GM19438 (cell line): Measurements from ENCODE around the gene SBNO2.
"Not testable (repeated sequence)": the region's sequence is repeated elsewhere in the genome, so short reads cannot be mapped to it uniquely, and the experiment has no call there.

Experiments
- ATAC-seq: cut with Tn5 transposase; IDR thresholded peaks from one replicate; pipeline ENCODE4 v1.9.1; 2021; ENCODE audit warnings: low read depth; ENCODE audit not compliant: unreplicated experiment

Gene SBNO2

DNA sequence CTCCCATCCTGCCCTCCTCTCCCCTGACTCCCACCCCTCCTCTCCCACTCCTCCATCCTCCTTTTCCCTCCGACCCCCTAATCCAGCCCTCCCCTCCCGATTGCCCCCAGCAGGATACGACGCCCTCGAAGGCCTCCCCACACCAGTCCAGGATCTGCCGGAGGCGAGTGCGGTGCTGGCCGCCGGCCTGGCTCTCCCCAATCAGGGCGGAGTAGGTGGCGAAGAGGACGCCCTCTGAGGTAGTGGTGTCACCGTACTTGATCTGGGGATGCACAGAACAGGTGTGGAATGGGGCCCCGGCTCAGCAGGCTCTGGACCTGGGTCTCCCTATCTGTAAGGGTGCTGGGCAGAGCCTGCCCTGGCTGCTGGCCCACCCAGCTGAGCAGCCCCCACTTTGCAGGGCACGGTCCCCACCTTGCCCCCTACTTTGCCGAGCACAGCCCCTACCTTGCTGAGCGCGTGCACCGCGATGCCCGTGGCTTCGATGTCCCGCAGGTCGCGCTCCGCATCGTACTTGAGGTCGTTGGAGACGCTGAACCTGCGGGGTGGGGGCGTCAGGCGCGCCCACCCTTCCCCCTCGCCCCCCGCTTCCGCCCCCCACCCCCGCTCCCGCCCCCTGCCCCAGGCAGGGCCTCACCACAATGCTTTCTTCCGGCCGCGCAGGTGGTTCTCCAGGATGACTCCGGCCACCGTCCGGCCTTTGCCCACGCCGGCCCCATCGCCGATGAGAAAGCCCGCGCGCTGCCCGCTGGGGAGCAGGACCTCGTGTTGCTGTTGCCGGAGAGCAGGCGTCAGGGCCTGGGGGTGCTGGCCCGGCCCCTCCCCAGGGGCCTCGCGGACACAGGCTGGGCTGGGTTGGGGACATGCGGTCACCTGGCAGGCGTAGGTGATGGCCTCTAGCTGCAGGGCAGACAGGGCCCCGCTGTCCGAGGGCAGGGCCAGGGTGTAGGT is 51.8 kb downstream of the SBNO2 start:
- ATAC-seq, result no peak

- no peak for ATAC-seq
These were observed 52.7 kb downstream of the SBNO2 start for GRCh38 chr19:1121395-1121794.

DNA sequence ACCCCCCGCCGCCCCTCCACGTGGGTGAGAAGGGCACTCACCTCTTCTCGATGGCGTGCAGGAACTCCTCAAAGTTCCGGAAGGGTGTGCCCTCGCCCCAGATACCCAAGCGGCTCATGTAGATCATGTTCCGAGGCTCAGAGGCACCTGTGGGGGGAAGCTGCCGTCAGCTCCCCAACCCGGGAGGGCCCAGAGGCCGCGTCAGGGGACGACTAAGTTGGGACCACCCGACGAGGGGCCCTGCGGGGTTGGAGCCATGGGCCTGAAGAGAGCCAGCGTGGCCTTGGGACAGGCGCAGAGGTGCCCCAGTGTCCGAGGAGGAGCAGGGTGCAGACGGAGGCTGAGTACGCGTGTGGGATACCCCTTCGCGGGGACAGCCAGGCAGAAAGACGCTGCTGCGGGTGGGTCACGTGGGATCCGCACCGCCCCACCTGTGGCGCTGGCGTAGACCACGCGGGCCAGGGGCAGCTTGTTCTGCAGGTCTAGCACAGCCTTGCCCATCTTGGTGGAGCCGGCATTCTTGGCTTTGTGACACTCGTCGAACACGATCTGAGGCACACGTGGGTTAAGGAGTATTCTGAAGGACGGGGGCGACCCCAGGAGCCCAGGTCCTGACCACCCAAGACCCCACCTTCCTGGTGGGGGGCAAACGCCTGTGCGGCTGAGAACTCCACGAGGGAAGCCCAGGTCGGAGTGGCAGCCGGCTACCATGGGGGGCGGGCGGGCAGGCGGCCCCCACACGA is 54.4 kb downstream of the SBNO2 start:
- ATAC-seq, result no peak

DNA sequence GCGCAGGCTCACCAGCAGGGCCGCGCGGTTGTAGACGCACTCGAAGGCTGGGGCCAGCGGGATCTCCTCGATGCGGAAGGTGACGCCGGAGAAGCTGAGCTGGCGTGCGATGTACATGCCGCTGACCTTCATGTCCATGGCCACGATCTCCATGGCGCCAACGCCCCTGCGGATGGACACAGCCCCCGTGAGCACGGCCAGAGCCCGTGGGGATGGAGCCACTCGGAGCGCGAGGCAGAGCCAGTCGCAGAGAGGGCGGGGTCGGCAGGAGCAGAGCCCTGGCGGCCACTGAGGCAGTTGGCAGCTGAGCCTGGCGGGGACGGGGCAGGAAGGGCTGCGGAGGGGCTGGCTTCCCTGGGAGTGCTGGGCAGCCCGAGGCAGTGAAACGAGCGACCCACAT is 55.1 kb downstream of the SBNO2 start:
- no peak for ATAC-seq

- ATAC-seq, result no peak
These were observed 56.4 kb downstream of the SBNO2 start for GRCh38 chr19:1117654-1118053.

- ATAC-seq, result no peak
These were observed 57.1 kb downstream of the SBNO2 start for GRCh38 chr19:1116726-1117581.

GRCh38 chr19:1115646-1116420 is 58.2 kb downstream of the SBNO2 start:
- ATAC-seq, result no peak

GRCh38 chr19:1114728-1115127 is 59.3 kb downstream of the SBNO2 start:
- not testable (repeated sequence) for ATAC-seq

DNA sequence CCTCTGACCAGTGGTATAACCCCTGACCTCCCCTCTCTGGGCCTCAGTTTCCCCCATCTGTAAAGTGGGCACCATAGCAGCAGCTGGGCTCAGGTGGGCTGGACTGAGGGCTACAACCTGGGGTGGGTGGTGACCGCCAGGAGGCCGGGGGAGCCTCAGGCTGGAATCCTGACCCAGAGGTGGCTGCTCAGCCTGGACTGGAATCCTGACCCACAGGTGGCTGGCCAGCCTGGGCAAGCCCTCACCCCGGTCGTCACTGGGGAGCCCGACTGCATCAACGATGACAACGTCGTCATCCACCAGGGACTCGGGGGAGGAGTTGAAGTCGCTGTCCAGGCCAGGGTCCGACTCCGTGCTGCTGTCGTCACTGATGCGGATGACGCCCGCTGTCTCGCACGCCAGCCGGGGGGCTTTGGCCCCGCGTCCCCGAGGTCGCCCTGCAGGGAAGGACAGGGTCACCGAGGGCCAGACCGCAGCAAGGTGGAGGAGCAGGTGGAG is 60.0 kb downstream of the SBNO2 start:
- no peak for ATAC-seq

GRCh38 chr19:1113030-1113985 is 60.8 kb downstream of the SBNO2 start:
- ATAC-seq, result no peak

DNA sequence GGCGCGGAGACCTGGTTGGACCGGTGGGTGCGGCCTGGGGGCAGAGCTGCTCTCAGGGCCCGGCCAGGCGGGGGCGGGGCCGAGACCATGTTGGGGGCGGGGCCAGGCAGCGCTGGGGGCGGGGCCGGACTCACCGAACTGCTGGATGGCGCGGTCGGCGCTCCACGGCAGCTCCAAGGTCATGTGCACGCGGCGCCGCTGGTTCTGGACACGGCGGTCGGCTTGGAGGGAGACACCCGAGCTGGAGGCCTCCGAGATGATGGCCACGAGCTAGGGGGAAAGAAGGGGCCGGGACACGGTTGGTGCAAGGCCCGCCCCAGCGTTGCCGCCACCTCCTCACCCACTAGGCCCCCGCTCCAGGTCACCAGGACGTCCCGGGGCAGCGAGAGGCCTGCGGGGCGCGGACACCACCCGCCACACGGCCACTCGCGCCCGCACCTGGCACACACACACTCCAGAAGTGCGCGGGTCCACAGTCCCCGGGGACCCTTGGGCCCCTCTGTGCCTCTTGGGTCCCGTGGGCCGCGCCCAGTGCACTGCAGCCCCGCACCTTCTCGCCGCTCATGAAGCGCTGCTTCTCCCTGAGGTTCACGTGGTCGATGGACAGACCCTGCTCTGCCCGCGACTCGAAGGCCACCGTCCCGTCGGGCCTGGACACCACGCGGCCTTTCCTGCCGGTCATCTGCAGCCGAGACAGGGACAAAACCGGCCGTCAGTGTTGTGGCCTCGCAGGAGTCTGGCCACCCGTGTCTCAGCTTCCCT is 61.6 kb downstream of the SBNO2 start:
- ATAC-seq, result no peak

- ATAC-seq, result no peak
These were observed 62.3 kb downstream of the SBNO2 start for GRCh38 chr19:1111641-1112267.

GRCh38 chr19:1110809-1111640 is 63.0 kb downstream of the SBNO2 start:
- ATAC-seq, result no peak

DNA sequence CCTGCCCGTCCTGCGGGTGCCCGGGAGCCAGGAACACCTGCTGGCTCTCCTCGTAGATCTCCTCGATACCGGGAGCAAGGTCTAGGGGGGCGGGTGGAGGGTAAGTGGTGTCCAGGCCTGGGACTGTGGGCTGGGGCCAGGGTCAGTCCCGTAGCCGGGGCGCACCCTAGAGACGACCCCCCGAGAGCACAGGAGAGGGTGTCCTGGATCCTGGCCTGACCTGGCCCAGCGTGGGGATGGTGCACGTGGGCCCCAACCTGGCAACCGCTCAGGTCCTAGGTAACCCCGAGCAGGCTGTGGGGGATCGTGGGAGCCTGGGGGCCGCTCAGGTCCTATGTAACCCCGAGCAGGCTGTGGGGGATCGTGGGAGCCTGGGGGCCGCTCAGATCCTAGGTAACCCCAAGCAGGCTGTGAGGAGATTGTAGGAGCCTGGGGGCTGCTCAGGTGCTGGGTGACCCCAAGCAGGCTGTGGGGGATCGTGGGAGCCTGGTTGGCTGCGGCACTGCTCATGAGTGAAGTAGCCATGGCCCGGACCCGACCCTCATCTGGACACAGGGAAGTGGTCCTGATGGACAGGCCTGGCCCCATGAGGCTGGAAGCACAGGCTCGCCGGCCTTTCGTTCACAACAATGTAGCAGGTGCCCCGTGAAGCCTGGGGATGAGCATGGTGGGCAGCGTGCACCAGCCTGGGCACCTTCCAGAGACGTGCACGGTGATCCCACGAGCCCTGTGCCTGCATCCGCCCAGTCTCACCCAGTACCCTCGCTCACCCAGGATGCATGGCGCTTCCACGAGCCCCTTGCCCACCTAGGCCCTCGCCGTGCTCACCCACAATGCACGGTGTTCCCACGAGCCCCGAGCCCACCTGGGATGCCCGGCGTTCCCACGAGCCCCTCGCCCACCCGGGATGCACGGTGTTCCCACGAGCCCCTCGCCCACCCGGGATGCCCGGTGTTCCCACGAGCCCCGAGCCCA is 64.1 kb downstream of the SBNO2 start:
- no peak for ATAC-seq

DNA sequence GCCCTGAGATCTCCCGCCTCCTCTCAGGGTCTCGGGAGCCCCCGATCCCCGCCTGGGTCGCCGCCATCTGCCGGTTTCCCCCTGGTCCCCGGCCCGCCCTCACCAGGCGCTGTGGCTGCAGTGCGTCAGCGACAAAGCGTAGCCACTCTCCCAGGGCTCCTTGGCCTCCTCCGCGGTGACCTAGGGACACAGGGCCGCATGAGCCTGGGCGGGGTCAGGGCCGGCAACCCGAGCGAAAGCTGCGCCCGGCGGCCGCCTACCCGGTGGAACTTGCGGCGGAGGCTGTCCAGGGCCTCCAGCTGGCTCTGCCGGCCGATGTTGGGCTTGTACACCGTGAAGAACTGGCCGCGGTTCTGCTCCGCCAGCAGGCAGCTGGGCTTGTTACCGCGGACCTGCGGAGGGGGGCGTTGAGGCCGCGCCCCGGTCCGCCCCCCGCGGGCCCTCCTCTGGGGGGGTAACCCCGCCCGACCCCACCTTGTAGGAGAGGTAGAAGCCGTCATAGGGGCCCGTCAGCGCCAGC is 65.0 kb downstream of the SBNO2 start:
- no peak for ATAC-seq
